Skeletal muscle tissue (tissue), 4 donors: ENCODE measurements around the gene MKRN1. TPM values are rescaled to one million over a fixed set of nuclear protein-coding genes. Genes with fewer than 3 reads are reported as not detected.

Experiments
- H3K27ac ChIP-seq: one replicate; pipeline ENCODE4 v1.7.0; 2013; ENCODE audit warnings: mild to moderate bottlenecking, low read depth, low read length, inconsistent platforms
- H3K27me3 ChIP-seq, 3 donors: one replicate each; pipeline ENCODE4 v1.7.0; 2013; ENCODE audit warnings: low read length in 3 of 3; ENCODE audit not compliant: control insufficient read depth in 3 of 3, insufficient read depth in 3 of 3
- H3K36me3 ChIP-seq, 3 donors: one replicate each; pipeline ENCODE4 v1.7.0; 2013; ENCODE audit warnings: low read length in 3 of 3; ENCODE audit not compliant: control insufficient read depth in 3 of 3, insufficient read depth in 3 of 3
- H3K4me1 ChIP-seq, 3 donors: one replicate each; pipeline ENCODE4 v1.7.0; 2013; ENCODE audit warnings: low read length in 3 of 3, mild to moderate bottlenecking in 3 of 3; ENCODE audit not compliant: control insufficient read depth in 3 of 3, insufficient read depth in 3 of 3
- H3K4me3 ChIP-seq, 3 donors: one replicate each; pipeline ENCODE4 v1.7.0; 2013; ENCODE audit warnings: low read length in 3 of 3
- H3K9ac ChIP-seq, 3 donors: one replicate each; pipeline ENCODE4 v1.7.0; 2013; ENCODE audit warnings: low read length in 3 of 3, mild to moderate bottlenecking in 3 of 3, moderate library complexity in 2 of 3, low read depth in 1 of 3
- H3K9me3 ChIP-seq, 3 donors: one replicate each; pipeline ENCODE4 v1.7.0; 2013; ENCODE audit warnings: low read length in 3 of 3; ENCODE audit not compliant: control insufficient read depth in 3 of 3
- total RNA-seq: library from RNA; depleted of rRNA; stranded (reverse); fragments of >200 nt; gene quantifications from one replicate; pipeline ENCODE4 v1.2.3, GENCODE V29; 2014
- donor health status: Osteomylitis.

The MKRN1 gene
- total RNA-seq, 1 donor from 2014 or later = 87.2 TPM

- Histone ChIP-seq H3K9ac (no peak overlapping the region), H3K4me1 (no peaks in the 10 kb centered on the region), H3K27me3 (no peaks in the 10 kb centered on the region), H3K9me3 (no peaks in the 10 kb centered on the region), H3K4me3 (no peak overlapping the region), H3K36me3 (no peaks in the 10 kb centered on the region), H3K27ac (no peak overlapping the region)
Measured at GRCh38 chr7:140485500-140486265, 6.4 kb upstream of the MKRN1 start.

- no peaks in the 10 kb centered on the region for H3K36me3 ChIP-seq
- H3K4me3 ChIP-seq = no peak overlapping the region
- no peak overlapping the region for H3K27ac ChIP-seq
- H3K9me3 ChIP-seq = no peaks in the 10 kb centered on the region
- no peak overlapping the region for H3K9ac ChIP-seq
- H3K27me3 ChIP-seq = no peaks in the 10 kb centered on the region
- H3K4me1 ChIP-seq = no peaks in the 10 kb centered on the region
Measured at GRCh38 chr7:140484951-140485499, 5.7 kb upstream of the MKRN1 start.

GRCh38 chr7:140484479-140484878 is 5.2 kb upstream of the MKRN1 start:
- no peaks in the 10 kb centered on the region for H3K36me3 ChIP-seq
- no peak overlapping the region for H3K27ac ChIP-seq
- peaks cover 2 to 4% (median 3%) of the 10 kb centered on the region in 3 donors for H3K4me1 ChIP-seq
- H3K9ac ChIP-seq = no peak overlapping the region
- no peaks in the 10 kb centered on the region for H3K9me3 ChIP-seq
- no peaks in the 10 kb centered on the region for H3K27me3 ChIP-seq
- no peak overlapping the region for H3K4me3 ChIP-seq

GRCh38 chr7:140479739-140480084 is 407 bp upstream of the MKRN1 start:
- H3K4me1 ChIP-seq = peaks cover 15% of the 10 kb centered on the region in 3 donors
- H3K27ac ChIP-seq = peak overlapping the region; percentile 80

GRCh38 chr7:140478246-140479061 is 851 bp downstream of the MKRN1 start:
- H3K36me3 ChIP-seq = no peaks in the 10 kb centered on the region
- no peaks in the 10 kb centered on the region for H3K9me3 ChIP-seq

More at GRCh38 chr7:140479739-140480084, 407 bp upstream of the MKRN1 start:
- no peaks in the 10 kb centered on the region for H3K36me3 ChIP-seq
- peak overlapping the region; percentile 72 to 91 (median 81) for H3K9ac ChIP-seq
- no peaks in the 10 kb centered on the region for H3K9me3 ChIP-seq
- peak overlapping the region; percentile 70 to 87 (median 82) for H3K4me3 ChIP-seq
- H3K27me3 ChIP-seq = no peaks in the 10 kb centered on the region

GRCh38 chr7:140476698-140477261 is 2.5 kb downstream of the MKRN1 start:
- Histone ChIP-seq H3K36me3 (peaks cover 0 to 2% (median 0%) of the 10 kb centered on the region in 3 donors), H3K4me3 (no peak overlapping the region), H3K9ac (no peak overlapping the region), H3K27ac (no peak overlapping the region), H3K4me1 (peaks cover 15% of the 10 kb centered on the region in 3 donors), H3K27me3 (no peaks in the 10 kb centered on the region), H3K9me3 (no peaks in the 10 kb centered on the region)

More at GRCh38 chr7:140478246-140479061, 851 bp downstream of the MKRN1 start:
- Histone ChIP-seq H3K27me3 (no peaks in the 10 kb centered on the region), H3K27ac (peak overlapping the region; percentile 80), H3K4me3 (peak overlapping the region; percentile 70 to 87 (median 82)), H3K9ac (peak overlapping the region; percentile 72 to 91 (median 81)), H3K4me1 (peaks cover 15% of the 10 kb centered on the region in 3 donors)

- Histone ChIP-seq H3K27me3 (no peaks in the 10 kb centered on the region), H3K4me3 (no peak overlapping the region), H3K9ac (no peak overlapping the region), H3K4me1 (peaks cover 15% of the 10 kb centered on the region in 3 donors), H3K9me3 (no peaks in the 10 kb centered on the region), H3K27ac (no peak overlapping the region), H3K36me3 (peaks cover 2 to 8% (median 4%) of the 10 kb centered on the region in 3 donors)
Measured at GRCh38 chr7:140475747-140476333, 3.5 kb downstream of the MKRN1 start.

GRCh38 chr7:140463111-140463510 is 16.2 kb downstream of the MKRN1 start:
- H3K27ac ChIP-seq = no peak overlapping the region
- H3K36me3 ChIP-seq = peaks cover 14 to 50% (median 35%) of the 10 kb centered on the region in 3 donors
- H3K9ac ChIP-seq = no peak overlapping the region
- no peak overlapping the region for H3K4me3 ChIP-seq
- H3K27me3 ChIP-seq = no peaks in the 10 kb centered on the region
- H3K9me3 ChIP-seq = no peaks in the 10 kb centered on the region
- H3K4me1 ChIP-seq = no peaks in the 10 kb centered on the region

- Histone ChIP-seq H3K4me3 (no peak overlapping the region), H3K27me3 (no peaks in the 10 kb centered on the region), H3K9me3 (no peaks in the 10 kb centered on the region), H3K36me3 (peaks cover 23 to 71% (median 56%) of the 10 kb centered on the region in 3 donors), H3K4me1 (no peaks in the 10 kb centered on the region), H3K9ac (no peak overlapping the region), H3K27ac (no peak overlapping the region)
Measured at GRCh38 chr7:140458916-140459315, 20.4 kb downstream of the MKRN1 start.
